Progenitor cell of endocrine pancreas (in vitro differentiated cells): ENCODE results near the gene ADAMTSL1. TPM values are rescaled to one million over a fixed set of nuclear protein-coding genes. Genes with fewer than 3 reads are reported as not detected.

ENCODE experiments used
- DNase-seq: peaks from one replicate; pipeline ENCODE4 v3.0.0; 2021; ENCODE audit warnings: low spot score; ENCODE audit not compliant: unreplicated experiment
- H3K27ac Mint-ChIP-seq: 2 replicates; pipeline ENCODE4 v1.8.0; 2021; ENCODE audit warnings: mild to moderate bottlenecking, moderate library complexity, mixed read lengths
- H3K27me3 Mint-ChIP-seq: 2 replicates; pipeline ENCODE4 v1.8.0; 2021; ENCODE audit warnings: mixed read lengths
- H3K36me3 Mint-ChIP-seq: 2 replicates; pipeline ENCODE4 v1.8.0; 2022; ENCODE audit warnings: mixed read lengths; ENCODE audit not compliant: insufficient read depth
- H3K4me1 Mint-ChIP-seq: 2 replicates; pipeline ENCODE4 v1.8.0; 2021; ENCODE audit warnings: low read depth, mixed read lengths
- H3K4me3 Mint-ChIP-seq: 2 replicates; pipeline ENCODE4 v1.8.0; 2021; ENCODE audit warnings: low read depth, mild to moderate bottlenecking, moderate library complexity, mixed read lengths
- H3K9me3 Mint-ChIP-seq: 2 replicates; pipeline ENCODE4 v1.8.0; 2021; ENCODE audit warnings: low read depth, mixed read lengths
- total RNA-seq: library from RNA; stranded (reverse); gene quantifications from 2 replicates; pipeline ENCODE4 v1.2.1, GENCODE V29; 2021
- TF ChIP-seq, protein P1 (sequence below): fragments of 200-600 bp; sonication (generic); IDR thresholded peaks from one replicate; pipeline ENCODE4 v1.5.0; 2021; ENCODE audit warnings: antibody characterized with exemption, mild to moderate bottlenecking; ENCODE audit not compliant: unreplicated experiment

ADAMTSL1 gene
- total RNA-seq, 1 donor from 2014 or later = 2.1 TPM

DNA sequence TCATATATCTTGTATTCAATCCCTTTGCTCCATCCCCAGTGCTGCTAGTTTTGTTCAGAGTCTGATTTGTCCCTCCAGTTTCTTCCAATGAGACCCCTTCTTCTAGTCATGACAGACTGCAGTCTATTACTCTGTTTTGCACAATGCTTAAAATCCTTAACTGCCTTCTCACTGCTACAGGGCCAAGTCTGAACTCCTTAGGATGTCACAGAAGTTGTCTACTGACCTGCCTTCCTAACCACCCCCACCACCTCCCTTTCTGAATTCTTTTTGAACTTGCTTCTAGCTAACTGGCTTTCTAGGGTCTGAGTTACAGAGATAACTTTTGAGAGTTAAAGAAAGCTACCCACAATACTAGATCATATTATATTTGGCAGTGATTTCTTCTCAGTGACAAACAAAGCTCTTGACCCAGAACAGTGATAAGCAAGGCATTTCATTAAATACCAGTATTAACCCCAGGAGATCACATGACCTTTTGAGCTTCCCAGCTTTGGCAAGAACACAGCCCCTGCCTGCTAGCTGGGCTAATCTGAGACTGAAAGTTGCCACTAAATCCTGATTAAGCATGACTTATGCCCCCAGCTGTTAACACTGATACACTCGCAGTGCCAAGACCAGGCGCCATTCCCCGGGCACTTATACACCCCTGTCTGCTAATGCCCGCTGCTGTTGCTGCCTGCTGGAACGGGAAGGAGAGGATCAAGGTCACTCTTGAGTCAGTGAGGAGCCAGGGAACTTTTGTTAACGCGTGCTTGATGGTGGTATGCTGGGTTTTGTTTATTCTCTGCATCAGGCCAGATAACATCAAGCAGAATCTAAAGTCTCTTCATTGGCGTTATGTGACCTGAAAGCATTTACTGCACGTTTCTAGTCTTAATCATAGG lies 36.4 kb upstream of the ADAMTSL1 start:
- no peaks in the 10 kb centered on the region for H3K36me3 Mint-ChIP-seq
- no peak for DNase-seq
- TF ChIP-seq, protein P1, sequence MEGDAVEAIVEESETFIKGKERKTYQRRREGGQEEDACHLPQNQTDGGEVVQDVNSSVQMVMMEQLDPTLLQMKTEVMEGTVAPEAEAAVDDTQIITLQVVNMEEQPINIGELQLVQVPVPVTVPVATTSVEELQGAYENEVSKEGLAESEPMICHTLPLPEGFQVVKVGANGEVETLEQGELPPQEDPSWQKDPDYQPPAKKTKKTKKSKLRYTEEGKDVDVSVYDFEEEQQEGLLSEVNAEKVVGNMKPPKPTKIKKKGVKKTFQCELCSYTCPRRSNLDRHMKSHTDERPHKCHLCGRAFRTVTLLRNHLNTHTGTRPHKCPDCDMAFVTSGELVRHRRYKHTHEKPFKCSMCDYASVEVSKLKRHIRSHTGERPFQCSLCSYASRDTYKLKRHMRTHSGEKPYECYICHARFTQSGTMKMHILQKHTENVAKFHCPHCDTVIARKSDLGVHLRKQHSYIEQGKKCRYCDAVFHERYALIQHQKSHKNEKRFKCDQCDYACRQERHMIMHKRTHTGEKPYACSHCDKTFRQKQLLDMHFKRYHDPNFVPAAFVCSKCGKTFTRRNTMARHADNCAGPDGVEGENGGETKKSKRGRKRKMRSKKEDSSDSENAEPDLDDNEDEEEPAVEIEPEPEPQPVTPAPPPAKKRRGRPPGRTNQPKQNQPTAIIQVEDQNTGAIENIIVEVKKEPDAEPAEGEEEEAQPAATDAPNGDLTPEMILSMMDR = no peak
- H3K4me3 Mint-ChIP-seq = peak overlapping the region; percentile 60
- H3K9me3 Mint-ChIP-seq = no peaks in the 10 kb centered on the region
- H3K4me1 Mint-ChIP-seq = peaks cover 16% of the 10 kb centered on the region
- peaks cover 21% of the 10 kb centered on the region for H3K27me3 Mint-ChIP-seq
- no peak overlapping the region for H3K27ac Mint-ChIP-seq

DNA sequence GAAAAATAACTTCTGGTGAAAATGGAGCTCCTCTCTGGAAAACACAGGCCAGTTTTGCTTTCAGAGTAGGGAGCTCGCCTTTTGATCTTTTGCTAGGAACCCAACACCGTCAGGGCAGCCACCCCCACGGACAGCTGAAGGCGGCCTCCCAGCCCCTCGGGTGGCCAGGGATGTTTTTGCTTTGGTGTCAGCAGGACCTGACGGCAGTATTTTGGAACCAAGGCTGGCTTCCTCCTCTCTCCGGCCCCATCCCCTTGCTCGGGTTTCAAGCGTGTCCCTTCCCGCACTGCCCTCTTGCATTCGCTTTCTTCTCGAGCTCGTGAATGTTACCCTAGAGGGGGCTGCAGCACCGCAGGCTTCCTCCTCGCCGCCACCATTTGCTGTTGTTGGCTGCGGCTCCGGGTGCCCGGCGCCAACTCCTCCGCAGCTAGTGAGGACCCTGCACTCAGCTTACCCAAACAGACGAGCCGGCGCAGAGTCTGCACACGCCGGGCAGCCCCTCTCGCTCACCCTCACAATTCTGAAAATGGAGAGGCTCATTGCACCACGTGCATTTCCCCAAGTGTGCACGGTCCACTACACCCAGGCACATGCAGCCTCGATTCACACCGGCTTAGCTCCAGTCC lies 35.5 kb upstream of the ADAMTSL1 start:
- H3K4me1 Mint-ChIP-seq = peaks cover 16% of the 10 kb centered on the region

DNA sequence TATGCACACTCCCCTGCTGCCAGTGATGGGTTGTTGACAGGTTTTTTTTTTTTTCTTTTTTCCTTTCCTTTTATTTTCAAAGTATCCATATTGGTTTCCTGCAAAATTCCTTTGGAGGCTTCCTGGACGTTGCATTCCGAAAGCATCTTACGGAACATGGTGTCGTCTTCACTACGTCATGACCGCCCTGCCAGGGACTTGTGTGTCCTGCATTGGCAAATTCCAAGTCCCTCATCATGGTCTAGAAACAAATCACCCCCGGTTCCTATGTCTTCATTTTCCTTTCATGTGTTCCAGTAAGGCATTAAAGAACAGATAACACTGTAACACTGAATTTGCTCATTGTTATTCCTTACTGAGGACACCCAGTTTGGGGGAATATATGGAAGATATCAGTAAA lies 35.0 kb upstream of the ADAMTSL1 start:
- Mint-ChIP-seq H3K36me3 (no peaks in the 10 kb centered on the region), H3K9me3 (no peaks in the 10 kb centered on the region), H3K4me1 (peaks cover 16% of the 10 kb centered on the region), H3K4me3 (peak overlapping the region; percentile 60), H3K27me3 (peaks cover 21% of the 10 kb centered on the region), H3K27ac (no peak overlapping the region)
- DNase-seq = no peak
- TF ChIP-seq, protein P1 = no peak

More for the DNA sequence above, 35.5 kb upstream of the ADAMTSL1 start:
- TF ChIP-seq, protein P1 = peak; percentile 32
- Mint-ChIP-seq H3K27ac (peak overlapping the region; percentile 25), H3K36me3 (no peaks in the 10 kb centered on the region), H3K9me3 (no peaks in the 10 kb centered on the region), H3K27me3 (peaks cover 21% of the 10 kb centered on the region), H3K4me3 (peak overlapping the region; percentile 60)
- DNase-seq = peak; percentile 14

DNA sequence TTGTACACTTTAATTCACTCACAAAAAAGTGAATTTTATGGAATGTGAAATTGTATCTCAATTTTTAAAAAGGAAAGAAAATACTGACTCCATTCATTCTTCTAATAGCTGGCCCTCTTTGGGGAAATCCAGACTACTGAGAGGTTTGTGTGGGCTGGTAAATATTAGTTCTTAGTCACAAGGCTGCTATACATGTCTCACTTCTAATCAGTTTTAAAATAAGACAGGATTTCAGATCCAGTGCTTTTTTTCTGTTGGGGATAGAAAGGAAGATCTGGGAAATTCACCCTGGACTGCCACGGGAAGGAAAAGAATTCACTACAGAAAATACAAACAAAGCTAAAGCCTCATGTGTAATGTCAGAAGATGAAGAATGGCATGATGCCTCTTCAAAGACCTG lies 32.7 kb upstream of the ADAMTSL1 start:
- TF ChIP-seq, protein P1 = no peak
- Mint-ChIP-seq H3K36me3 (no peaks in the 10 kb centered on the region), H3K27me3 (peaks cover 19% of the 10 kb centered on the region), H3K4me1 (peaks cover 16% of the 10 kb centered on the region), H3K4me3 (no peak overlapping the region), H3K27ac (no peak overlapping the region), H3K9me3 (no peaks in the 10 kb centered on the region)
- DNase-seq = no peak

DNA sequence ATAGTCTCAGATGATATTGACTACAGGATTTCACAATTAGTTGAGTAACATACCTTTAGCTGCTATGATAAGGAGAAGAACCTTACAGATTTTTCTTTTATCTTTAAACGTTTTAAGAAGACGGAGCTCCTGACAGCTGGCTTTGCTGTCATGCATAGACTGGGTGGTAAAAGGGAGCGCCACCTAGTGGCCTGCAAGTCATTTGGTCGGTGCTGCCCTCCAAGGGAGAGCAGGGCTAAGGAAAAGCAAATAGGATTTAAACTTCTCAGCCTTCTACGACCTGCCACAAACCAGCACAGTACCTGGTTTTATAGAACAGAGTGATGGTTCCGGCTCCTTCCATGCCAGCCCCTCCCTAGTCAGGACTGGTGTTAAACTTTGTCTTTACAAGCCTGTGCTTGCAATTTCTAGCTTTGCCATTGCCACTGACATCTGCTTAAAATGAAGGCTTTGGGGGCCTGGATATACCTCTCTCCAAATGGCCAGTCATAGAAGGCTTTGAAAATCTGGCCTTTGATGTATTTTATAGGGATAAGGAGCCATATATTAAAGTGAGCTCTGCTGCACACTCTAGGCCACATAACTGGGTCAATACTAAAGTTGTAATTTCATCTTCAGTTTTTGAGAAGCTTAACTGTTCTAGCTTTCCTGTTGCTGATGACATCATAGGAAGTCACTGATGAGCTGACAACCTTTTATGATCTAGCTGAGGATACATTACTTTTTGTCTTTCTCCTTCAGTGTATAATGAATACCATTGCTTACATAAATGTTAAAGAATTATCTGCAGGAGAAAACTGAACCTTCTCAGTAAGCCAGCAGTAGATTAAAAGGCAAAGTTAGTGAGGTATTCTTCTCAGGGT lies 31.1 kb upstream of the ADAMTSL1 start:
- peak; percentile 59 for DNase-seq
- Mint-ChIP-seq H3K27ac (no peak overlapping the region), H3K27me3 (peaks cover 12% of the 10 kb centered on the region), H3K4me1 (peaks cover 12% of the 10 kb centered on the region), H3K9me3 (no peaks in the 10 kb centered on the region), H3K4me3 (no peak overlapping the region), H3K36me3 (no peaks in the 10 kb centered on the region)
- TF ChIP-seq, protein P1 = peak; percentile 99
